Activated T-helper 2 cell treated with anti-CD3 and anti-CD28 coated beads, Interferon-gamma antibody, Interleukin-2, Interleukin-4, amounts not matched to agents 10 μg/mL and 5 μg/mL and 100 μg/mL, durations not matched to agents 14 hours and 24 hours and 36 hours (primary cell): Measurements from ENCODE around the gene RNU4-1. TPM values are rescaled to one million over a fixed set of nuclear protein-coding genes. Genes with fewer than 3 reads are reported as not detected.
"Not testable (repeated sequence)": the region's sequence is repeated elsewhere in the genome, so short reads cannot be mapped to it uniquely, and the experiment has no call there.

Source experiments
- DNase-seq: peaks from one replicate; pipeline ENCODE4 v3.0.0; 2021; ENCODE audit warnings: low spot score
- H3K27ac Mint-ChIP-seq: one replicate; pipeline ENCODE4 v1.8.0; 2021; ENCODE audit warnings: mixed read lengths
- H3K27me3 Mint-ChIP-seq: one replicate; pipeline ENCODE4 v1.8.0; 2021; ENCODE audit warnings: low read depth, mixed read lengths
- H3K36me3 Mint-ChIP-seq: one replicate; pipeline ENCODE4 v1.8.0; 2021; ENCODE audit warnings: low read depth, mixed read lengths
- H3K4me1 Mint-ChIP-seq: one replicate; pipeline ENCODE4 v1.8.0; 2021; ENCODE audit warnings: low read depth, mixed read lengths
- H3K4me3 Mint-ChIP-seq: one replicate; pipeline ENCODE4 v1.8.0; 2021; ENCODE audit warnings: low read depth, mild to moderate bottlenecking, moderate library complexity, mixed read lengths
- H3K9me3 Mint-ChIP-seq: one replicate; pipeline ENCODE4 v1.8.0; 2021; ENCODE audit warnings: mixed read lengths
- intact Hi-C: fragments of 100-400 bp; cut with micrococcal nuclease; formaldehyde crosslinking; loops from one replicate; pipeline ENCODE4 v1.15.1; 2023
- total RNA-seq: library from RNA; stranded (reverse); gene quantifications from 2 replicates; pipeline ENCODE4 v1.2.3, GENCODE V29; 2022

Gene RNU4-1
- total RNA-seq, result 2,603 and 2,662 TPM in 2 replicates

GRCh38 chr12:120292661-120293531, at the start of gene RNU4-1:
RNU4-1 (minus strand) TSS chr12:120293237.
- Mint-ChIP-seq H3K4me1 (peaks cover 8% of the 10 kb centered on the region), H3K27me3 (peaks cover 9% of the 10 kb centered on the region), H3K36me3 (no peaks in the 10 kb centered on the region), H3K9me3 (no peaks in the 10 kb centered on the region), H3K27ac (no peak within 1 kb of the TSS), H3K4me3 (no peak within 1 kb of the TSS)
- DNase-seq, result peak; percentile 76
- intact Hi-C loops, result loop anchor here (1.0 to 2.0 kb wide), 6 partner anchors 9 to 280 kb away; partner anchors contain the start of genes PXN, RPLP0 and SIRT4

GRCh38 chr12:120342175-120343038, 49.4 kb upstream of the RNU4-1 start:
- Mint-ChIP-seq H3K27me3 (peaks cover 7% of the 10 kb centered on the region), H3K27ac (no peak overlapping the region), H3K4me3 (no peak overlapping the region), H3K36me3 (peaks cover 5% of the 10 kb centered on the region), H3K4me1 (no peaks in the 10 kb centered on the region), H3K9me3 (peaks cover 13% of the 10 kb centered on the region)
- no peak for DNase-seq
- intact Hi-C loops, result no loop called here

GRCh38 chr12:120339256-120339655, 46.2 kb upstream of the RNU4-1 start:
- H3K4me1 Mint-ChIP-seq, result no peaks in the 10 kb centered on the region
- DNase-seq, result no peak
- H3K27me3 Mint-ChIP-seq, result peaks cover 7% of the 10 kb centered on the region
- H3K27ac Mint-ChIP-seq, result no peak overlapping the region
- H3K9me3 Mint-ChIP-seq, result peaks cover 26% of the 10 kb centered on the region
- intact Hi-C loops, result no loop called here
- H3K36me3 Mint-ChIP-seq, result peaks cover 6% of the 10 kb centered on the region
- H3K4me3 Mint-ChIP-seq, result no peak overlapping the region

- no peaks in the 10 kb centered on the region for H3K4me1 Mint-ChIP-seq
- H3K36me3 Mint-ChIP-seq, result peaks cover 6% of the 10 kb centered on the region
- intact Hi-C loops, result no loop called here
- H3K27me3 Mint-ChIP-seq, result peaks cover 7% of the 10 kb centered on the region
- H3K9me3 Mint-ChIP-seq, result peaks cover 26% of the 10 kb centered on the region
- DNase-seq, result no peak
- no peak overlapping the region for H3K4me3 Mint-ChIP-seq
- no peak overlapping the region for H3K27ac Mint-ChIP-seq
Observed at GRCh38 chr12:120337730-120338129, 44.7 kb upstream of the RNU4-1 start.

- H3K4me1 Mint-ChIP-seq, H3K27ac Mint-ChIP-seq, H3K4me3 Mint-ChIP-seq, H3K36me3 Mint-ChIP-seq, DNase-seq, H3K27me3 Mint-ChIP-seq, intact Hi-C loops: not testable (repeated sequence)
- H3K9me3 Mint-ChIP-seq, result peaks cover 26% of the 10 kb centered on the region
Observed at GRCh38 chr12:120336392-120336791, 43.4 kb upstream of the RNU4-1 start.

GRCh38 chr12:120335447-120335846, 42.4 kb upstream of the RNU4-1 start:
- H3K27me3 Mint-ChIP-seq, H3K4me1 Mint-ChIP-seq, H3K27ac Mint-ChIP-seq, H3K36me3 Mint-ChIP-seq, DNase-seq, H3K4me3 Mint-ChIP-seq, intact Hi-C loops: not testable (repeated sequence)
- H3K9me3 Mint-ChIP-seq, result peaks cover 26% of the 10 kb centered on the region

- DNase-seq, result no peak
- no peak overlapping the region for H3K27ac Mint-ChIP-seq
- H3K9me3 Mint-ChIP-seq, result peaks cover 15% of the 10 kb centered on the region
- no peaks in the 10 kb centered on the region for H3K27me3 Mint-ChIP-seq
- H3K4me3 Mint-ChIP-seq, result no peak overlapping the region
- intact Hi-C loops, result no loop called here
- peaks cover 2% of the 10 kb centered on the region for H3K36me3 Mint-ChIP-seq
- H3K4me1 Mint-ChIP-seq, result no peaks in the 10 kb centered on the region
Observed at GRCh38 chr12:120332523-120332922, 39.5 kb upstream of the RNU4-1 start.

- no peaks in the 10 kb centered on the region for H3K4me1 Mint-ChIP-seq
- DNase-seq, result no peak
- intact Hi-C loops, result no loop called here
- H3K27ac Mint-ChIP-seq, result no peak overlapping the region
- peaks cover 11% of the 10 kb centered on the region for H3K9me3 Mint-ChIP-seq
- no peaks in the 10 kb centered on the region for H3K36me3 Mint-ChIP-seq
- no peak overlapping the region for H3K4me3 Mint-ChIP-seq
- H3K27me3 Mint-ChIP-seq, result no peaks in the 10 kb centered on the region
Observed at GRCh38 chr12:120332041-120332440, 39.0 kb upstream of the RNU4-1 start.

GRCh38 chr12:120331390-120331789, 38.4 kb upstream of the RNU4-1 start:
- Mint-ChIP-seq H3K27me3 (no peaks in the 10 kb centered on the region), H3K4me3 (no peak overlapping the region), H3K9me3 (peaks cover 6% of the 10 kb centered on the region), H3K27ac (no peak overlapping the region), H3K4me1 (no peaks in the 10 kb centered on the region), H3K36me3 (no peaks in the 10 kb centered on the region)
- no peak for DNase-seq
- intact Hi-C loops, result no loop called here

- intact Hi-C loops, result loop anchor here (5.0 to 10.0 kb wide), 2 partner anchors 109 to 257 kb away; partner anchors contain the start of genes COX6A1 and POP5
- H3K4me1 Mint-ChIP-seq, result peaks cover 9% of the 10 kb centered on the region
- no peak overlapping the region for H3K27ac Mint-ChIP-seq
- no peaks in the 10 kb centered on the region for H3K36me3 Mint-ChIP-seq
- no peaks in the 10 kb centered on the region for H3K9me3 Mint-ChIP-seq
- no peak overlapping the region for H3K4me3 Mint-ChIP-seq
- peaks cover 3% of the 10 kb centered on the region for H3K27me3 Mint-ChIP-seq
- DNase-seq, result no peak
Observed at GRCh38 chr12:120328228-120328627, 35.2 kb upstream of the RNU4-1 start.

- H3K27me3 Mint-ChIP-seq, result peaks cover 3% of the 10 kb centered on the region
- no peak within 1 kb of the TSS for H3K4me3 Mint-ChIP-seq
- no peaks in the 10 kb centered on the region for H3K36me3 Mint-ChIP-seq
- DNase-seq, result no peak
- no peak within 1 kb of the TSS for H3K27ac Mint-ChIP-seq
- intact Hi-C loops, result loop anchor here (5.0 to 10.0 kb wide), 2 partner anchors 110 to 257 kb away; partner anchors contain the start of genes COX6A1 and POP5
- H3K9me3 Mint-ChIP-seq, result no peaks in the 10 kb centered on the region
- H3K4me1 Mint-ChIP-seq, result peaks cover 9% of the 10 kb centered on the region
Observed at GRCh38 chr12:120327593-120327992, 34.6 kb upstream of the RNU4-1 start, which contains the start of gene PLA2G1B. PLA2G1B (minus strand) TSS chr12:120327779; CDS start chr12:120327753, 26 bp downstream.

- no peaks in the 10 kb centered on the region for H3K9me3 Mint-ChIP-seq
- H3K27me3 Mint-ChIP-seq, result peaks cover 3% of the 10 kb centered on the region
- no peak for DNase-seq
- peaks cover 9% of the 10 kb centered on the region for H3K4me1 Mint-ChIP-seq
- no peak overlapping the region for H3K4me3 Mint-ChIP-seq
- H3K36me3 Mint-ChIP-seq, result no peaks in the 10 kb centered on the region
- no peak overlapping the region for H3K27ac Mint-ChIP-seq
- intact Hi-C loops, result loop anchor here (5.0 to 10.0 kb wide), 2 partner anchors 112 to 260 kb away; partner anchors contain the start of genes COX6A1 and POP5
Observed at GRCh38 chr12:120324841-120325417, 31.9 kb upstream of the RNU4-1 start.
